Aorta (tissue), 5 donors: Measurements from ENCODE around the gene STT3A. TPM values are rescaled to one million over a fixed set of nuclear protein-coding genes. Genes with fewer than 3 reads are reported as not detected.
"Not testable (repeated sequence)": the region's sequence is repeated elsewhere in the genome, so short reads cannot be mapped to it uniquely, and the experiment has no call there.

Experiments
- ATAC-seq: fragments of 200-7000 bp; cut with Tn5 transposase; one replicate; pipeline ENCODE4 v1.9.1; 2022; ENCODE audit warnings: moderate library complexity; ENCODE audit not compliant: low FRiP score
- DNase-seq, 2 donors: peaks; one replicate each; pipeline ENCODE4 v3.0.0-alpha.2; 2020
- H3K27ac ChIP-seq, 2 donors: one replicate each; pipeline ENCODE4 v1.5.1; 2013; ENCODE audit warnings: low read length in 2 of 2, mild to moderate bottlenecking in 2 of 2, moderate library complexity in 2 of 2, control low read depth in 1 of 2, inconsistent platforms in 1 of 2, low read depth in 1 of 2
- H3K27me3 ChIP-seq, 2 donors: one replicate each; pipeline ENCODE4 v1.6.1; 2013; ENCODE audit warnings: control low read depth in 1 of 2, low read length in 1 of 2, mild to moderate bottlenecking in 1 of 2, moderate library complexity in 1 of 2; ENCODE audit not compliant: insufficient read depth in 2 of 2, control insufficient read depth in 1 of 2
- H3K36me3 ChIP-seq, 2 donors: one replicate each; pipeline ENCODE4 v1.6.1; 2013; ENCODE audit warnings: control low read depth in 1 of 2, low read length in 1 of 2, mild to moderate bottlenecking in 1 of 2; ENCODE audit not compliant: insufficient read depth in 2 of 2, control insufficient read depth in 1 of 2
- H3K4me1 ChIP-seq, 2 donors: one replicate each; pipeline ENCODE4 v1.6.1; 2013; ENCODE audit warnings: low read length in 2 of 2, control low read depth in 1 of 2, mild to moderate bottlenecking in 1 of 2, moderate library complexity in 1 of 2; ENCODE audit not compliant: insufficient read depth in 2 of 2, control insufficient read depth in 1 of 2
- H3K4me3 ChIP-seq, 2 donors: one replicate each; pipeline ENCODE4 v1.5.1; 2013; ENCODE audit warnings: low read length in 2 of 2, control low read depth in 1 of 2, mild to moderate bottlenecking in 1 of 2
- H3K9me3 ChIP-seq: one replicate; pipeline ENCODE4 v1.6.1; 2013; ENCODE audit warnings: mild to moderate bottlenecking, low read length; ENCODE audit not compliant: control insufficient read depth
- WGBS, 2 donors: extraction: QIAGEN DNeasy Blood & Tissue Kit; methylation state at CpG; one replicate each; pipeline ENCODE4 v1.1.7; 2013; 5-methylcytosine and 5-hydroxymethylcytosine counted together
- intact Hi-C, 2 donors: fragments of 100-400 bp; cut with DNase I; formaldehyde crosslinking; loops; one replicate each; pipeline versions ENCODE4 v1.14.2 to v1.15.0; 2022
- polyA plus RNA-seq, 2 donors: library from polyadenylated mRNA; stranded (reverse); fragments of 200-250 nt; gene quantifications; one replicate each; pipeline ENCODE4 v1.2.3, GENCODE V29; 2013
- total RNA-seq, 2 donors: library from RNA; stranded (reverse); fragmentation: NEBNext Ultra II Directional; extraction: Animal tissue kit (Norgen Biotek cat#: 25700); gene quantifications; one replicate each; pipeline ENCODE4 v1.2.1, GENCODE V29; 2021
- donor health status: healthy with polysubstance abuse.
- donor health status: Bipolar disorder and iron deficiency.
- donor health status: DM: no; HTN: no; CAD: no.
- donor health status: DM: no; HTN: no; CAD: no.
- donor health status: DM: yes; HTN: yes; CAD: no.

The STT3A gene
- total and polyA plus RNA-seq, 4 donors: 19.8 to 112 (median 83.2) TPM

DNA sequence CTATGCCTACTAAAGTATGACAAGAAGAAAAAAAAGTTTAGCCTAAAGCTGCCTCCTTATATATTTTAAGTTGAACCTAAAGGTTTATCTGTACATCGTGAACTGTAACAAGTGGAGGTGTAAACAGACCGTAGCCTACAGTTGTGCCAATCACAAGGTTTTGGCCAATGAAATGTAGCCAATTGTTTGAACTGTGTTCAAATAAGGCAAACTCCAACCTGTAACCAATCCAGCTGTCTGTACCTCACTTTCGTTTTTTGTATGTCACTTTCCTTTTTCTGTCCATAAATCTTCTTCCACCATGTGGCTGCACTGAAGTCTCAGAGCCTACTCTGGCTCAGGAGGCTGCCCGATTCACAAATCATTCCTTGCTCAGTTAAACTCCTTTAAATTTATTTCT lies 30.2 kb upstream of the STT3A start:
- Histone ChIP-seq H3K9me3 (no peaks in the 10 kb centered on the region), H3K4me3 (no peak overlapping the region), H3K27me3 (no peaks in the 10 kb centered on the region), H3K36me3 (no peaks in the 10 kb centered on the region), H3K4me1 (no peaks in the 10 kb centered on the region), H3K27ac (no peak overlapping the region)
- intact Hi-C loops: loop anchor here in 1 of 2 donors (10.0 kb wide), 1 partner anchor 68 kb away; the partner anchor contains the start of gene FEZ1
- DNase-seq (no peak), ATAC-seq (no peak)
- WGBS, 2 donors: 68 to 72% methylated on average over 4 of the region's 4 CpGs

DNA sequence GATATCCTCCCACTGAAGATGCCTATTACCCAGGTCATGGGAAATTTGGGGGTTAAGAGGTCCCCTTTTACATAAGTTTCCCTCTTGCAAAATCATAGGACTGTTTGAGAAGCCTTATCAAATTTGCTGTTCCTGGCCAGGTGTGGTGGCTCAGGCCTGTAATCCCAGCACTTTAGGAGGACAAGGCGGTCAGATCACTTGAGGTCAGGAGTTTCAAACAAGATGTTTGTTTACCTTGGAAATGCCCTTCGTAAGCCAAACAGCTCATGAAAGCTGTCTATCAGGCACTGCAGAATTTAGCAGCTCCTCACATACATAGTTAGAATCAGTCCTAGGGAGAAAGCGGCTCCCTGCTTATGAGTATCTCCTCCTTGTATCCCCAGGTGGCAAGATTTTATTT lies 28.3 kb upstream of the STT3A start:
- H3K36me3 ChIP-seq: no peaks in the 10 kb centered on the region
- no peaks in the 10 kb centered on the region for H3K27me3 ChIP-seq
- WGBS, 2 donors: 69 to 70% methylated on average over 3 of the region's 3 CpGs
- no peak overlapping the region for H3K27ac ChIP-seq
- intact Hi-C loops: loop anchor here in 1 of 2 donors (10.0 kb wide), 1 partner anchor 70 kb away; the partner anchor contains the start of gene FEZ1
- H3K9me3 ChIP-seq: no peaks in the 10 kb centered on the region
- DNase-seq (no peak), ATAC-seq (no peak)
- H3K4me3 ChIP-seq: no peak overlapping the region
- H3K4me1 ChIP-seq: no peaks in the 10 kb centered on the region

DNA sequence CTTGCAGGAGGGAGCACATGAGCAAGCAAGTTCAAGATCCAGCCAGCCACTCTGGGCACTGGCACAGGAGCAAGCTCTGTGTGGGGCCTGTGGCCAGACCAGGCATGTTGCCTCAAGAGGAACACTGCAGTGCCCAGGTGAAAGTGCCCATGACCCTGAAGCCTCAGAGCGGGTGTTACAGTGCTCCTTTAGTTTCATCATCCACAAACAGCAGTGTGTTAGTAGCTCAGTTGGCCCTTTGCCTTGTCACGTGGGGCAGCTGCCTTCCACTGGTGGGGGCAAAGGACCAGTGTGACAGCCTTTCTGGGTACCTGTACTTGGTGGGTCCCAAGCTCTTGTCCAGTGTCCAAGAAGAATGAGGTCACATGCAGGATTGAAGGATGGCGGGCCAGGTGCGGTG lies 26.4 kb upstream of the STT3A start:
- Histone ChIP-seq H3K27ac (no peak overlapping the region), H3K36me3 (no peaks in the 10 kb centered on the region), H3K27me3 (no peaks in the 10 kb centered on the region), H3K9me3 (no peaks in the 10 kb centered on the region), H3K4me3 (no peak overlapping the region), H3K4me1 (peaks cover 0 to 2% of the 10 kb centered on the region in 2 donors)
- ATAC-seq: no peak
- DNase-seq: no peak
- 95% methylated on average over 4 of the region's 4 CpGs for WGBS, 2 donors
- intact Hi-C loops: loop anchor here (5.0 to 10.0 kb wide), 2 partner anchors 71 to 454 kb away; partner anchors contain the start of genes FEZ1 (in 1 of the 2) and TMEM218 (in 1 of the 2)

DNA sequence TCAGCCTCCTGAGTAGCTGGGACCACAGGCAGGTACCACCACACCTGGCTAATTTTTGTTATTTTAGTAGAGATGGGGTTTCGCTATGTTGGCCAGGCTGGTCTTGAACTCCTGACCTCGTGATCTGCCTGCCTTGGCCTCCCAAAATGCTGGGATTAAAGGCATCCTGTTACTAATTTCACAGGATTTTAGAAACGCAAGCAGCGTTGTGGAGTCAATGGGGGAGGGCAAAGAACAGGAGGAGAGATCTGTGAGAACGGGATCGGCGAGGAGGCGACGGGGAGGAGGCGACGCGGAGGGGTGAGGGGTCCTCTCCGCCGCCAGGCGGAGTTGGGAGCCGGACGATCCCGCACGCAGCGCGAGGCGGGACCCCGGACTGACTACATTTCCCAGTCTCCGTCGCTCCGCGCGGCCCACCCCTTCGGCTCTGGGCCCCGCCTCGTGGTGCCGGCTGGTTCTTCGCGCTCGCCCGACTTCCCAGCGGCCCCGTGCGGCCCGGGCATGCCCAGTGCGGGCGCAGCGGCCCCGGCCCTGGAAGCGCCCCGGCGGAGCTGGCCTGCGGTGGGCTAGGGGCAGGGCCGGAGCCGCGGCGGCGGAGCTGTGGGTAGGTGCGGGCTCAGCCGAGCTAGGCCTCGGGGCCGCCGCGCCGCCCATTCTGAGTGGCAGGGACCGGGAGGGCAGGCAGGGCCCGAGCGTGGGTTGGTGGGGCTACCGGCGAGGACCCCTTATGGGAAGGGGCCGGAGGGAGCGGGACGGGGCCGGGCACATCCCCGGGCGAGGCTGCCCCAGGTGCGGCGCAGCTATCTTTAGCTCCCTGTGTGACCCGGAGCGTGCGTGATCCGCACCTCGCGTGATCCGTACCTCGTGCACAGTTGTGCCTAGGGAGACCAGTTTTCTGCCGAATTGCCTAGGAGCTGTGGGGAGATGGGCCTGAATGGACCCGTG lies 23.4 kb upstream of the STT3A start, which contains the start of gene EI24:
EI24 (plus strand) TSS at position 508 of the 945 bp plus-strand sequence. CDS start 3,051 bp downstream, outside the sequence.
- intact Hi-C loops: loop anchor here (5.0 to 10.0 kb wide), 2 partner anchors 74 to 457 kb away; partner anchors contain the start of genes FEZ1 (in 1 of the 2) and TMEM218 (in 1 of the 2)
- Histone ChIP-seq H3K27ac (peak within 1 kb of the TSS in 1 of 2 donors; percentile 38), H3K9me3 (no peaks in the 10 kb centered on the region), H3K4me1 (peaks cover 0 to 2% of the 10 kb centered on the region in 2 donors), H3K27me3 (no peaks in the 10 kb centered on the region), H3K4me3 (peak within 1 kb of the TSS; percentile 74 to 86), H3K36me3 (no peaks in the 10 kb centered on the region)
- DNase-seq (peak; percentile 96 to 97), ATAC-seq (peak; percentile 99)
- WGBS, 2 donors: 1% methylated on average over 64 to 83 of the region's 83 CpGs

DNA sequence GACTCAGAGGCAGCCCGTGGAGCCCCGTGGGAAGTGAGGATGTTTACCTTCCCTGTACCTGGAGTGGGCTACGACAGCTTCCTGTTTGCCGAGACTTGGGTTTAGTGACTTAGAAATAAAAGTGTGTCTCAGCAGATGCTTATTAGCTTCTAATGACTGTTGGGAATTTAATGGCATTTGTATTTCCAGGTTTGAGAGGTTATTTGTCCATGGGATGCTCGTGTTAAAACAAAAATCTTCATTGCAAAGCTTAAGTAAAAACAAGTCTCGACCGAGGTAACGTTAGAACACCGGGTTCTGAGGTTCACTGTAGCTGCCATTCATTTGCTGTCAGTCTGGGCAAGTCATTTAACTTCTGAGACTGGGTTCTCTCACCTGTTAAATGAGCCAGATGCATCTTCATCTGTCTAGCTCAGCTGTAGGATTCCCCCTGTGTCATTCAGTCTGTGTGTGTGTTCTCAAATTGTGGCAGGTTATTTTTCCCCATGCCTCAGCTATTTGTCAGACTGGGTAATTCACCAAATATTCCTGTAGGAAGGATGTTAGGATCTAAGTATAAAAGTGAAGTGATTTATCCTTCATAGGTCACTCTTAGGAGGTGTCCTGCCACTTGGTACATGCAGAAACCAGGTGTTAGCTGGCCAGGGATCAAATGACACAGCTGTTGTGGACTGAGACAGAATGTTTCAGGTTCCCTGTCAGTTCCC lies 22.6 kb upstream of the STT3A start:
- intact Hi-C loops: loop anchor here (5.0 to 10.0 kb wide), 2 partner anchors 75 to 458 kb away; partner anchors contain the start of genes FEZ1 (in 1 of the 2) and TMEM218 (in 1 of the 2)
- Histone ChIP-seq H3K4me3 (peak overlapping the region; percentile 74 to 86), H3K9me3 (no peaks in the 10 kb centered on the region), H3K27me3 (no peaks in the 10 kb centered on the region), H3K27ac (peak overlapping the region in 1 of 2 donors; percentile 38), H3K4me1 (peaks cover 0 to 2% of the 10 kb centered on the region in 2 donors), H3K36me3 (peaks cover 0 to 2% of the 10 kb centered on the region in 2 donors)
- WGBS, 2 donors: 0 to 1% methylated on average over 9 of the region's 9 CpGs
- no peak for ATAC-seq
- DNase-seq: no peak

DNA sequence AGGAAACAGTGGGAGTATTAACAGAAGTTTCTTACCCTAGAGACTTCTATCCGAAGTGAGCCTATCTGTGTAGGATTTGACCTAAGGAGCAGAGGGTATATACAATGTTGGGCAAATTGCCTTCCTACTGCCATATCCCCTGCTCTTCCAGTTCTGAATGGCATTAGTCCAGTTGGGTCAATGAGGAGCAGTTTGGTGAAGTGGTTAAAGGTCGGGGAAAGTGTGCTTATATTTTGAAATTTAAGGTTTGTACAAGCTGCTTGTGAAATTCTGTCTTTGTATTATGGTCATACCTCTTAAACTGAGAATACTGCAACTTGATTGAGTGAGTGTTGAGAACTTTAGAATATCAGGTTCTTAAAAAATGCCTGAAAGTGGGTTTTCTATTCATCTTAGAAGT lies 21.7 kb upstream of the STT3A start:
- Histone ChIP-seq H3K9me3 (no peaks in the 10 kb centered on the region), H3K27me3 (no peaks in the 10 kb centered on the region), H3K36me3 (peaks cover 0 to 5% of the 10 kb centered on the region in 2 donors), H3K4me3 (no peak overlapping the region), H3K27ac (no peak overlapping the region), H3K4me1 (peaks cover 0 to 2% of the 10 kb centered on the region in 2 donors)
- ATAC-seq: no peak
- 74 to 77% methylated on average over 2 of the region's 2 CpGs for WGBS, 2 donors
- intact Hi-C loops: no loop called here
- DNase-seq: no peak

DNA sequence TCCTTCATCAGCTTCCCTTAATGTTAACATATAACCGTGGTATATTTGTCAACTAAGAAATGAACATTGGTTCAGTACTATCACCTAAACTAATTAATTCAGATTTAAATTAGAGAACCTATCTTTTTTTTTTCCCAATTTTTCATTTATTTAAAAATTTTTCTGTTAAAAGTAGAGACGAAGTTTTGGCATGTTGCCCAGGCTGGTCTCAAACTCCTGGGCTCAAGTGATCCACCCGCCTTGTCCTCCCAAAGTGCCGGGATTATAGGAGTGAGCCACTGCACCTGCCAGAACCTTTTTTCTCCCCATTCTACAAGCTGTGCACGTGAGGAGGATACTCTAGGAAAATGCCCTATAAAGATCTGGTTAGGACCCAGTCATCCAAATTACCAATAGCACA lies 19.7 kb upstream of the STT3A start:
- H3K36me3 ChIP-seq: peaks cover 3 to 8% of the 10 kb centered on the region in 2 donors
- intact Hi-C loops: no loop called here
- no peak overlapping the region for H3K27ac ChIP-seq
- no peaks in the 10 kb centered on the region for H3K9me3 ChIP-seq
- no peak for ATAC-seq
- no peaks in the 10 kb centered on the region for H3K27me3 ChIP-seq
- no peak for DNase-seq
- no peak overlapping the region for H3K4me3 ChIP-seq
- 70 to 73% methylated on average over 5 of the region's 5 CpGs for WGBS, 2 donors
- H3K4me1 ChIP-seq: peaks cover 0 to 2% of the 10 kb centered on the region in 2 donors

DNA sequence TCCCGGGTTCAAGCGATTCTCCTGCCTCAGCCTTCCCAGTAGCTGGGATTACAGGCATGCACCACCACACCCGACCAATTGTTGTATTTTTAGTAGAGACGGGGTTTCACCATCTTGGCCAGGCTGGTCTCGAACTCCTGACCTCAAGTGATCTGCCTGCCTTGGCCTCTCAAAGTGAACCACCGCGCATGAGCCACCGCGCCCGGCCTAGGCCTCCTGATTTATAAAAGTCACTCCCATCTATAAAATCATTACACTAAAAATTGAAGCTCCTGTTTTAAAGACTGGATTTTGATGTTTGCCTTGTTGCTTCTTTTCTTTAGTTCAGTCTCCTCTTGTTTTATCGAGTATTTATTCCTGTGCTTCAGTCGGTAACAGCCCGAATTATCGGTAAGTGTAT lies 15.5 kb upstream of the STT3A start:
- intact Hi-C loops: not testable (repeated sequence)

More for the DNA sequence above, 15.5 kb upstream of the STT3A start:
- ATAC-seq, H3K27ac ChIP-seq, H3K9me3 ChIP-seq, H3K27me3 ChIP-seq, H3K4me1 ChIP-seq, H3K4me3 ChIP-seq, DNase-seq: not testable (repeated sequence)
- WGBS, 2 donors: 96 to 97% methylated on average over 14 of the region's 14 CpGs
- H3K36me3 ChIP-seq: peaks cover 11 to 15% of the 10 kb centered on the region in 2 donors
